K562 (cell line): ENCODE results near the gene TTLL8. TPM values are rescaled to one million over a fixed set of nuclear protein-coding genes. Genes with fewer than 3 reads are reported as not detected.
A peak's percentile ranks its signal among the peaks of the same experiment; 100 is the strongest.

Experiments used
- ATAC-seq: fragments of 200-7000 bp; cut with Tn5 transposase; 3 replicates; pipeline ENCODE4 v1.9.1; 2020; ENCODE audit warnings: moderate library complexity
- BruUV-seq: library from RNA; stranded (reverse); fragments of 400-500 nt; replicated peaks from 2 replicates; lab custom pipeline; 2021; lab: Mats Ljungman, UMichigan
- CTCF ChIA-PET: fragments of 300-600 bp; formaldehyde crosslinking; extraction: SDS; loops from one replicate; lab custom pipeline; 2021; ENCODE audit warnings: low intra/inter-chr PET ratio; lab: Yijun Ruan, JAX
- POLR2A ChIA-PET: fragments of 300-600, 350-650 bp; sonication (Branson Sonifier 250); formaldehyde crosslinking; extraction: SDS; loops from one replicate; lab custom pipeline; 2021; ENCODE audit warnings: antibody characterized with exemption, inconsistent platforms; lab: Yijun Ruan, JAX
- DNase-seq, 4 experiments: peaks; one replicate each; pipeline versions ENCODE4 v3.0.0 to v3.0.0-alpha.2; 2011 to 2018; ENCODE audit warnings: low spot score in 3 of 4, mixed read lengths in 3 of 4; ENCODE audit errors: extremely low read depth in 1 of 4
- FAIRE-seq: peaks from 2 replicates; lab custom pipeline; 2011; peaks lifted over from hg19 to GRCh38; lab: Jason Lieb, UNC
- H2AFZ ChIP-seq: 2 replicates; pipeline ENCODE4 v1.6.0; 2011; ENCODE audit warnings: low read depth, low read length, control low read depth, inconsistent platforms
- H3K27ac ChIP-seq: fragments of 200-600 bp; 3 replicates; pipeline ENCODE4 v1.8.0; 2011; ENCODE audit warnings: low read depth, mild to moderate bottlenecking, control low read depth, inconsistent platforms, low read length, moderate library complexity, mixed read lengths; ENCODE audit errors: extremely low read depth
- H3K27me3 ChIP-seq, 2 experiments: fragments of 300-600 bp in 1 of 2; 2 replicates in 1 of 2; 3 replicates in 1 of 2; pipeline versions ENCODE4 v1.6.0 to v1.8.0; 2011; ENCODE audit warnings: inconsistent platforms in 2 of 2, low read length in 2 of 2, mild to moderate bottlenecking in 1 of 2, mixed read lengths in 1 of 2, moderate library complexity in 1 of 2; ENCODE audit not compliant: control insufficient read depth in 2 of 2, insufficient read depth in 2 of 2
- H3K36me3 ChIP-seq: fragments of 300-600 bp; 3 replicates; pipeline ENCODE4 v1.8.0; 2011; ENCODE audit warnings: mild to moderate bottlenecking, low read length, inconsistent platforms; ENCODE audit not compliant: control insufficient read depth, insufficient read depth
- H3K4me1 ChIP-seq, 2 experiments: fragments of 200-600 bp in 1 of 2; replicated peaks in 1 of 2; 2 replicates in 1 of 2; 3 replicates in 1 of 2; pipeline versions ENCODE4 v1.5.1 to v1.8.0; 2011; ENCODE audit warnings: inconsistent platforms in 2 of 2, low read length in 2 of 2, mild to moderate bottlenecking in 1 of 2, mixed read lengths in 1 of 2, moderate library complexity in 1 of 2; ENCODE audit not compliant: control insufficient read depth in 2 of 2, insufficient read depth in 2 of 2
- H3K4me2 ChIP-seq: 2 replicates; pipeline ENCODE4 v1.6.1; 2011; ENCODE audit warnings: low read length, control low read depth, inconsistent platforms, mixed read lengths; ENCODE audit not compliant: insufficient read depth
- H3K4me3 ChIP-seq: fragments of 200-600 bp; sonication (generic), shearing (Covaris generic); 2 replicates; pipeline ENCODE4 v1.5.1; 2016; ENCODE audit warnings: control low read depth, inconsistent platforms
- H3K79me2 ChIP-seq: fragments of 200-600 bp; 3 replicates; pipeline ENCODE4 v1.8.0; 2011; ENCODE audit warnings: low read length, inconsistent platforms; ENCODE audit not compliant: control insufficient read depth, insufficient read depth
- H3K9ac ChIP-seq, 2 experiments: 2 replicates each; pipeline versions ENCODE4 v1.6.0 to v1.6.1; 2011; ENCODE audit warnings: low read depth in 2 of 2, low read length in 2 of 2, control low read depth in 1 of 2, inconsistent platforms in 1 of 2, mild to moderate bottlenecking in 1 of 2, mixed read lengths in 1 of 2; ENCODE audit not compliant: insufficient read depth in 1 of 2
- H3K9me1 ChIP-seq: one replicate; pipeline ENCODE4 v1.6.0; 2011; ENCODE audit warnings: inconsistent platforms, mild to moderate bottlenecking, low read length, moderate library complexity; ENCODE audit not compliant: control insufficient read depth, insufficient read depth
- H3K9me3 ChIP-seq: replicated peaks from 2 replicates; pipeline ENCODE4 v1.5.1; 2011; ENCODE audit warnings: low read depth, low read length, inconsistent platforms; ENCODE audit not compliant: control insufficient read depth, insufficient read depth
- H4K20me1 ChIP-seq: replicated peaks from 2 replicates; pipeline ENCODE4 v1.6.1; 2011; ENCODE audit warnings: low read length, inconsistent platforms, mixed read lengths; ENCODE audit not compliant: control insufficient read depth, insufficient read depth
- ARID4B ChIP-seq: sonication (generic); formaldehyde crosslinking; IDR thresholded peaks from 2 replicates; pipeline ENCODE4 v1.8.0; 2022; ENCODE audit warnings: mild to moderate bottlenecking, missing genetic modification reagents
- ARNT ChIP-seq, 2 experiments: fragments of 450-650 bp; IDR thresholded peaks; 2 replicates each; pipeline ENCODE4 v1.6.1; 2016; ENCODE audit warnings: mild to moderate bottlenecking in 1 of 2
- CEBPB ChIP-seq: fragments of 450-650 bp; IDR thresholded peaks from 2 replicates; pipeline ENCODE4 v1.6.1; 2016; ENCODE audit warnings: missing genetic modification characterization, missing compliant biosample characterization
- EGR1 ChIP-seq: fragments of 450-650 bp; conservative IDR thresholded peaks from 2 replicates; pipeline ENCODE4 v1.6.1; 2017; ENCODE audit warnings: mild to moderate bottlenecking
- GABPB2 ChIP-seq: fragments of 250-450 bp; sonication (Bioruptor Pico); conservative IDR thresholded peaks from 2 replicates; pipeline ENCODE4 v1.5.1; 2021; ENCODE audit warnings: mild to moderate bottlenecking
- KDM1A ChIP-seq, 2 experiments: fragments of 450-650 bp; IDR thresholded peaks; 2 replicates each; pipeline ENCODE4 v1.6.1; 2016; ENCODE audit warnings: mild to moderate bottlenecking in 2 of 2
- L3MBTL2 ChIP-seq: fragments of 450-650 bp; IDR thresholded peaks from 2 replicates; pipeline ENCODE4 v1.6.1; 2016; ENCODE audit warnings: mild to moderate bottlenecking, moderate library complexity
- MEF2A ChIP-seq: IDR thresholded peaks from 2 replicates; pipeline ENCODE4 v1.6.1; 2011; ENCODE audit warnings: low read depth, mild to moderate bottlenecking, low read length, moderate library complexity; ENCODE audit not compliant: control insufficient read depth
- MEF2D ChIP-seq: conservative IDR thresholded peaks from 2 replicates; pipeline ENCODE4 v1.6.1; 2016; ENCODE audit warnings: low read depth, missing genetic modification characterization, missing compliant biosample characterization
- NFE2L1 ChIP-seq: fragments of 450-650 bp; IDR thresholded peaks from 2 replicates; pipeline ENCODE4 v1.6.1; 2016; ENCODE audit warnings: missing genetic modification characterization, low read depth, mild to moderate bottlenecking, missing compliant biosample characterization, moderate library complexity, borderline replicate concordance
- SPI1 ChIP-seq: IDR thresholded peaks from 2 replicates; pipeline ENCODE4 v1.6.1; 2011; ENCODE audit warnings: low read depth, low read length, control low read depth, borderline replicate concordance
- SRF ChIP-seq, 2 experiments: fragments of 250-450, 450-650 bp in 1 of 2; sonication (Bioruptor Pico) in 1 of 2; sonication (generic) in 1 of 2; formaldehyde crosslinking; IDR thresholded peaks; 2 replicates each; pipeline versions ENCODE4 v1.5.0 to v1.5.1; 2020 to 2022; ENCODE audit warnings: mild to moderate bottlenecking in 1 of 2, missing genetic modification reagents in 1 of 2
- YY1 ChIP-seq, 3 experiments: IDR thresholded peaks; 2 replicates each; pipeline ENCODE4 v1.6.1; 2011; ENCODE audit warnings: low read length in 2 of 3, mild to moderate bottlenecking in 2 of 3, moderate library complexity in 2 of 3, borderline replicate concordance in 1 of 3, control low read depth in 1 of 3, low read depth in 1 of 3; ENCODE audit not compliant: insufficient read depth in 3 of 3, insufficient replicate concordance in 2 of 3, control insufficient read depth in 1 of 3, insufficient read length in 1 of 3; ENCODE audit errors: extremely low read depth in 1 of 3
- ZEB2 ChIP-seq: fragments of 450-650 bp; IDR thresholded peaks from 2 replicates; pipeline ENCODE4 v1.6.1; 2016
- ZNF324 ChIP-seq: fragments of 250-450 bp; sonication (Bioruptor Pico); IDR thresholded peaks from 2 replicates; pipeline ENCODE4 v1.4.0; 2020; ENCODE audit warnings: mild to moderate bottlenecking
- WGBS: fragments of 100-300 bp; shearing (Covaris generic); methylation state at CpG from one replicate; pipeline ENCODE4 v1.1.6; 2016; ENCODE audit warnings: low coverage, mixed read lengths; ENCODE audit not compliant: insufficient coverage; ENCODE audit errors: missing lambda C conversion rate; 5-methylcytosine and 5-hydroxymethylcytosine counted together
- in situ Hi-C: fragments of 300-500 bp; cut with MboI; formaldehyde crosslinking; loops from 4 replicates; pipeline ENCODE4 v1.15.0; 2018; ENCODE audit warnings: inconsistent platforms, mixed read lengths
- intact Hi-C: fragments of 100-400 bp; cut with micrococcal nuclease; formaldehyde crosslinking; loops from 2 replicates; pipeline ENCODE4 v1.14.2; 2022
- polyA plus RNA-seq, 8 experiments: library from polyadenylated mRNA; depleted of rRNA in 4 of 8; stranded (reverse) in 5 of 8; unstranded in 3 of 8; fragments of >200 nt; fragmentation: Nextera tagmentation in 2 of 8; fragmentation: Illumina TruSeq in 1 of 8; extraction: Ambion mirVana in 2 of 8; extraction: Trizol in 1 of 8; gene quantifications; 2 replicates each; pipeline versions ENCODE4 v1.2.1 to v1.2.3, GENCODE V29; 2011 to 2014; ENCODE audit warnings: inconsistent platforms in 1 of 8, missing spikeins in 1 of 8
- total RNA-seq, 7 experiments: library from RNA; depleted of rRNA in 6 of 7; stranded (reverse); fragments of >200 nt in 6 of 7; fragmentation: Illumina TruSeq in 2 of 7; extraction: Trizol in 2 of 7; gene quantifications; 2 replicates each; pipeline versions ENCODE4 v1.2.1 to v1.2.3, GENCODE V29; 2011 to 2021; ENCODE audit warnings: low replicate concordance in 1 of 7

The TTLL8 gene
- total and polyA plus RNA-seq, 9 of the 15 experiments (the other 6 are each of a cell fraction or from before 2014, with no cell fraction given), result not detected

- WGBS, result 20% methylated on average over 12 of the region's 15 CpGs
- DNase-seq, result peak in 2 of 4 experiments; percentile 14 to 46
- no TSS peak for BruUV-seq
- peak; percentile 20 for ATAC-seq
- no peaks in the 10 kb centered on the region for H3K36me3 ChIP-seq
- H3K9me1 ChIP-seq, result no peaks in the 10 kb centered on the region
- intact Hi-C loops, result no loop called here
- H3K4me1 ChIP-seq, result peaks cover 7 to 29% of the 10 kb centered on the region in 2 experiments
- no peak overlapping the region for H3K9ac ChIP-seq
- no peaks in the 10 kb centered on the region for H4K20me1 ChIP-seq
- in situ Hi-C loops, result no loop called here
- H3K27me3 ChIP-seq, result no peaks in the 10 kb centered on the region; a peak in 1 of 5 replicates
- H3K79me2 ChIP-seq, result peaks cover 5% of the 10 kb centered on the region; the same call in 2 of the 3 replicates
- FAIRE-seq, result peak; percentile 80
- no peaks in the 10 kb centered on the region for H3K9me3 ChIP-seq
- H2AFZ ChIP-seq, result peak overlapping the region; percentile 50; the same call in 1 of the 2 replicates
- ChIA-PET CTCF (no interaction called here), POLR2A (interaction anchor here (0.6 to 0.7 kb wide), 4 partner anchors 14 to 43 kb away, joined by 3 read pairs; no protein-coding TSS in a partner anchor)
- peak overlapping the region; percentile 78; the same call in 1 of the 3 replicates for H3K27ac ChIP-seq
- no peak overlapping the region; the same call in 1 of the 2 replicates for H3K4me2 ChIP-seq
- H3K4me3 ChIP-seq, result no peak overlapping the region
- TF ChIP-seq ZNF324 (CRISPR knock-in tag) (no peak), SPI1 (peak; percentile 92), MEF2D (tag) (0 out of 2 replicates have a peak, but pooled peaks have one; percentile 42), ZEB2 (no peak), YY1 (IDR thresholded peaks at IDR 0.05; ENCODE audit: borderline replicate concordance in 1 of 3, control insufficient read depth in 1 of 3, extremely low read depth in 1 of 3, insufficient read depth in 3 of 3, insufficient read length in 1 of 3, insufficient replicate concordance in 2 of 3, low read depth in 1 of 3, low read length in 2 of 3) (peak in 1 of 3 experiments; percentile 21), SRF (CRISPR knock-in tag; IDR thresholded peaks at IDR 0.05) (peak in 1 of 2 experiments; percentile 92; a peak in 2 of 4 replicates), ARNT (IDR thresholded peaks at IDR 0.05) (no peak), MEF2A (peak; percentile 43; the same call in 1 of the 2 replicates), ARID4B (CRISPR knock-in tag) (no peak), L3MBTL2 (peak; percentile 62), NFE2L1 (tag) (no peak), EGR1 (peak; percentile 61), GABPB2 (CRISPR knock-in tag) (no peak), CEBPB (tag) (no peak), KDM1A (IDR thresholded peaks at IDR 0.05) (peak; percentile 37 to 48; a peak in 2 of 4 replicates)
Measured at GRCh38 chr22:49976439-49977175, 81.5 kb downstream of the TTLL8 start.
